Cerebellar nuclear complex (tissue), 1 donor: ENCODE measurements around the gene EFNA2.
"Not testable (repeated sequence)": the region's sequence is repeated elsewhere in the genome, so short reads cannot be mapped to it uniquely, and the experiment has no call there.

Experiments
- DNase-seq, 2 experiments: peaks; one replicate each; lab custom pipeline; 2025; lab: John Stamatoyannopoulos, UW

Gene EFNA2

DNA sequence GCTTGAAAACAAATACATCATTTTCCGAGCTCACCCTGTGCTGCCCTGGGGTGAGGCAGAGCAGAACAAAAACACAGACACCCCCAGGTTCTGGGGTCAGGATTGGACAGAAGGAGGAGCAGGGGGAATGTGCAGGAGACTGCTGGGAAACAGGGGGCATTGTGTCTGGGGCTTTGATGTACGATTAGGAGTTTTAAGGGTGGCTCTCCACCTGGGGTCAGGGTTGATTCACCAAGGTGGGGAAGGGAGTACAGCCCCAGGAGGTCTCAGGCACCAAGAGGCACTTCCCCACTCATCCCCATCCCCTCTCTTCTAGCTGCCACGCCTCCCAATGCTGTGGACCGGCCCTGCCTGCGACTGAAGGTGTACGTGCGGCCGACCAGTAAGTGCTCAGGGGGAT lies 12.6 kb downstream of the EFNA2 start:
- no peak for DNase-seq

DNA sequence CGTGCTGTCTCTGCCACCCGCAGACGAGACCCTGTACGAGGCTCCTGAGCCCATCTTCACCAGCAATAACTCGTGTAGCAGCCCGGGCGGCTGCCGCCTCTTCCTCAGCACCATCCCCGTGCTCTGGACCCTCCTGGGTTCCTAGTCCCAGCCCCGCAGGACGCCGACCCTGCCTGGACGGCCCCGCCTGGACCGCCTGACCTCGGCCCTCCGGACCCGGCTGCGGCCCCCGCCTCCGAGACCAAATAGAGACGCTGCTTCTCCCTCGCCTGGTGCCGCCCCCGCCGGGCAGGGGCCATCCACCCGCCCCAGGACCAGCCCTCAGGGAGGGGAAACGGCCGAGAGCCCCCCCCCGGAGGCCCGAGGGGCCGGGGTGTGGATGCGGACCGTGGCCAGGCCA lies 14.1 kb downstream of the EFNA2 start:
- no peak for DNase-seq

DNA sequence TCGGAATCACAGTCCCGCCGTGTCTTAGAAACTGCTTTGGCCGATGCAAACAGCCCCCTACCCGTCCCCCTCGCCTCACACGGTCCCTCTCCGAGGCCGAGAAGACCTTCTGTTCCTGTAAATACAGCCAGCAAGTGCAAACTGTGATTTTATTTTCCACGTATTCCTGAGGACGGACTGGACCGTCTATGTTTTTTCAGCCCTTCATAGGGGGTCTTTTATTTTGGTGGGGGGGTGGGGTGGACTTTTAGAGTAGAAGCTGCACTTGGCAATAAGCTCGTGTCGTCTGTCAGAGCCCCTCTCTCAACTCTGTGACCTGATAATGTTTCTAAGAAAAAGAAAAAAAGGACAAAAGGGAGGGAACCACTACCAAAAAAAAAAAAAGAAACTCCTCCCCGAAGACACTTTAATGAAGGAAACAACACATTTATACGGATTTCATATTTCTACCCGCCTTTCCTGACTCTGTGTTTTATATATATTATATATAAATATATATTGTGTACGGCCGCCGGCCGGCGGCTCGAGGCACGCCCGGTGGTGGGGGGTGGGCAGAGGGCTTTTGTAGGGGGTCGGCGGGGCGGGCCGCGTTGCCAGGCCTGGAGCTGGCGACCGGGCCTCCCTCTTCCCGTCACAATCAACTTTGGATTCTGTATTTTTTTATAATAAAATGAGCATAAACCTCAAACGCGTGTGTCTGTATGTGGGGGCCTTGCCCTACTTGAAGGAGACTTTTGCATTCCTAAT lies 15.2 kb downstream of the EFNA2 start:
- DNase-seq = no peak

GRCh38 chr19:1302533-1303239 lies 17.0 kb downstream of the EFNA2 start:
- no peak for DNase-seq

GRCh38 chr19:1304197-1304924 lies 18.7 kb downstream of the EFNA2 start:
- no peak for DNase-seq

GRCh38 chr19:1305354-1305753 lies 19.7 kb downstream of the EFNA2 start:
- DNase-seq = not testable (repeated sequence)

GRCh38 chr19:1307320-1307719 lies 21.6 kb downstream of the EFNA2 start:
- DNase-seq = no peak

GRCh38 chr19:1307755-1308303 lies 22.2 kb downstream of the EFNA2 start:
- no peak for DNase-seq

- DNase-seq = no peak
These were observed 23.0 kb downstream of the EFNA2 start for GRCh38 chr19:1308718-1309117.

DNA sequence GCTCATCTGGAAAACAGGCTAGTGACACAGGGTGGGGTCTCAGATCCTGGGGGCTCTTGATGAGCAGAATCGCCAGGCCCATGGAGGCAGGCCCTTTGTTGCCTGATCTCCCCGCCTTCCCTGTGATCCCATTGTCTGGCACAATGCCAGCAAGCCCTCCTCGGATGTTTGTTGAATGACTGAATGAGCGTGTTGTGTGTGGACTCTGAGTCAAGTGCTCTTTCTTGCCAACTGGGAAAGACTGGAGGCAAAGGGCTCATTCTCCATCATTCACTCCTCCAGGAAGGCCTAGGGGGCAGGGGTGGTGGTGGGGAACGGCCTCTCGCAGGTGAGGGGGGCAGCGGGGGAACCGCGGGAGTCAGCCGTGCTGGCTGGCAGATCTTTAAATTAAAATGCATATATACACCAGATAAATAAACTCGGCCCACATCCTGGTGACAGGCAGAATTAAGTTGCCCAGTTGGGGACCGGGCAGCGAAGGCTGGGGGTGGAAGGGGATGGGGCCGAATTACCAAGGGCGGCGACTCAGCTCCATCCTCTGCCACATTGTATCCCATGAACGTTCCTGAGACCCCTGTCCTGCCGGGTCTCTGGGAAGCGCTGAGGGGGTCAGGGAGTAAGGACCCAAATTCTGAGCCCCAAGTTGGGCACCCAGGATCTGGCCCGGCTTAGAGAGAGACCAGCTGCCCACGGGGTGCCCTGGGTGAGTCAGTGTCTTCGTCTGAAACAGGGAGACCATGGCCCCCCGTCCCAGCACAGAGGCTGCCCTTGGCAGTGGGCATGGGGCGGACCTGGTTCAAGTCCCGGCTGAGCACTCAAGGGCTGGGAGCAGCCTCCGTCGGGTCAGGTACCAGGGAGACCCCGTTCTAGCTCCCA lies 24.5 kb downstream of the EFNA2 start:
- no peak for DNase-seq

DNA sequence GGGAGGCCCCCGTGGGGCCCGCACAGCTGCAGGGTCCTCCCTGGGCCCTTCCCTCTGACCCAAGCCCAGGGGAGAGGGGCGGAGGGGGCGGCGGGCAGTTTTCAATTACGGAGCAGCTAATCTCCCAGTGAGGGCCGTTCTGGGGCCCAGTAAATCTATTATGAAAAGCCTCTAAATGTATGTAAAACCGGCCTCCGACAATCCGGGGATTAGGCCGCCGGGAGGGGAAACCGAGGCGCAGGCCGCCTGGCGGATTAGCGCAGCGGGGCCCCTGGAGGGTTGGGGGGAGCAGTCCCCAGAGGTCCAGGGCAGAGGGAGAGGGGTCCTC lies 25.1 kb downstream of the EFNA2 start:
- DNase-seq = no peak

- DNase-seq = no peak
These were observed 25.9 kb downstream of the EFNA2 start for GRCh38 chr19:1311543-1312091.

DNA sequence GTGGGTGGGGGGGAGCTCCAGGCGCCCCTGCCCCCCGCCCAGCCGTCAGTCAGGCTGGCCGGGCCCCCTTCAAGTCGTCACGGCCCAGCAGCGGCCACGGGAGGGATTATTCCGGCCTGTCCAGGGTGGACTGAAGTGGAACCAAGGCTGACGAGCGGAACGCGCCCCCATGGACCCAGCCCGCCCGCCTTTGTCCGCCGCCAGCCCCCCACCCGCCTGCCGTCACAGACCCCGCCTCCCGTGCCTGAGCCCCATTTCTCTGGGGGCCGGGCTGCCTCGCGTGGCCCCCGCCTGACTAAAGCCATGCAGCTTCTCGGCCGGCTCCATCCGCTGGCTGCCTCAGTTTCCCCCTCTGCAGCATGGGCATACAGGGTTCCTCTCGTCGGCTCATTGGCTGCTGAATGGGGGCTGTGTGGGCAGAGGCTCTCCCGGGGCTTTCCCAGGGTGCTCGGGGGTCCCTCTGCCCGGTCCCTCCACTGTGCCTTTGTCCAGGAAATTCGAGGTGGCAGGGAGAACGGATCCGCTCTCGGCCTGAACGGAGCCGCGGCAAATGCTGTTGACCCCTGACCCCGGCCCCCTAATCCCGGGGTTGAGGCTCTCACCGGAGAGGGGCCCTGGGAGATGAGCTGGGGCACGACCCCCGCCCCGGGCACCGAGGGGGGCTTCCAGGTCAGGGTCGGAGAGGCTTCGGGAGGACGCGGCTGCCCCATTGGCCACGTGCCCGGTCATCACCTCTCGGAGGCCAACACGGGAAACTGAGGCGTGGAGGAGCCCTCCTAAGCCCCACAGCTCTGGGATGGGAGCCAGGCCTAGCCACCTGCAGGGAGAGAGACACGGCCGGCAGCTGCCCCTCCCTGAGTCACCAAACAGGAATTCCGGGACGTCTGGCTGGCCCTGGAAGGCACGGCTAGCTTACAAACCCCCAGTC lies 27.4 kb downstream of the EFNA2 start:
- DNase-seq = no peak

DNA sequence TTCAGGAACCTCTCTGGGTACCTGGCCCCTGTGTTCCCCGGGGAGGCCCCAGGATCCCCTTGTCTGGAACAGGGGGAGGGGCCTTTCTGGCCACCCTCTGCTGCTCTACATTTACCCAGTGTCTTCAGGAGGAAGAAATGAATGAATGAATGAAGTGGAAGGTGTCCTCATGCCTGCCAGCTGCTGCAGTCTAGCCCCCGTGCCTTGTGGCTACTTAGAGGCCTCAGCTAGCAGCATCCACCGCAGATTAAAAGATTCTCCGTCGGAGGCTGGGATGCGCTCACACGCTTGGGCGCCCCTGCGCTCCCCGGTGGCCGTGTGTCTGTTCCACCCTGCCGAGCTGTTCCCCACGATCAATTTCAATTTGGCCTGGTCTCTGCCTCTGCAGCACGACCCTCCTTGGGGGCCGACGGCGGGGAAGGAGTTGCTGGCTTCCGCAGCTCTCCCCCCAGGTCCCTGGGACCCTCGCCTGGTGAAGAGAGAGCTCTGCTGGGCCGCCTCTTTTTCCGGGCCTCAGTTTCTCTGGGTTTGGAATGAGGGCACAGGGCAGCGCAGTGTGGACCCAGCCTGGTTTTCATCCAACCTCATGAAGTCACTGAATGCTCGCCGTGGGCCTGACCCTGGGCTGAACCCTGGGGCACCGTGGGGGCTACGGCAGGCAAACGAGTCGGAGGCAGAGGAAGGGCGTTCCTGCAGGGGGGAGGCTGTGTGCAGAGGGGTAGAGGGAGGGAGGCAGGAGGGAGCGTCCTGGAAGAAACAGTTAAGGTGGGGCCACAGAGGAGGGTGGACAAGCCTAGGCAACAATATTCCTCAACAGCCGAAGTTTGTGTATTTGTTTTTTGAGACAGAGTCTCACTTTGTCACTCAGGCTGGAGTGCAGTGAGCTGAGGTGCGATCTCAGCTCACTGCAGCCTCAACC lies 28.3 kb downstream of the EFNA2 start:
- DNase-seq = no peak

DNA sequence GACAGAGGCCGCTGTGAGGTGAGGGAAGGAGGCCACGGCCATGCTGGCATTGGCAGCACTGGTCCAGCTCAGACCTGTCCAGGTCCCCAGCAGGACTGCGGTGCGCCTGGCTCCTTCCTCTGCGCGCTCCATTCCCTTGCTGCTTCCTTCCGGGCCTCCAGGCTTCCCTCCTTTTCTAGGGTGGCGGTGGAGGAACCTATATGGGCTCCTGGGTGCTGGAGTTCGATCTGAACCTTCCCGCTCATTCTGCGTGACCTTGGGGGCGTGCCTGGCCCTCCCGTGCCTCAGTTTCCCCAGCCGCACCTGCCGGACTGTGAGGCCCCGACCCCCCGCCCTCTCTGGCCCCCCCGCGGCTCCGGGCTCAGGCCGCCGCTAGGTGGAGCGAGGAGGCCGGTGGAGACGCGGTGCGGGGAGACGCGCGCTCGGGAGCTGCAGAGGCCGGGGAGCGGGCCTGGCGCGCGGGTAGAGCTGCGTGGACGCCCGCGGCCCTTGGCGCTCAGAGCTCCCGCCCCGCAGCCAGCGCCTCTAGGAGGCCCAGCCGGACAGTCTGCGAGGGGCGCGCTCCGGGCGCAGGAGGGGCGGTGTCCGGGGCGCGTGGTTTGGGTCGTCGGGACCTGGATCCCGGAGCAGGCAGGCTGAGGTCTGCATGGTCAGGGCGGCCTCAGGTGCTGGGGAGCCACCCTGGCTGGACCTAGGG lies 29.9 kb downstream of the EFNA2 start:
- peak in 1 of 2 experiments; percentile 10 for DNase-seq

GRCh38 chr19:1316466-1316865 lies 30.8 kb downstream of the EFNA2 start:
- no peak for DNase-seq

GRCh38 chr19:1317274-1318003 lies 31.8 kb downstream of the EFNA2 start:
- DNase-seq = no peak
